Esophagus muscularis mucosa (tissue), 4 donors: ENCODE measurements around the gene ATF6. TPM values are rescaled to one million over a fixed set of nuclear protein-coding genes. Genes with fewer than 3 reads are reported as not detected.

ENCODE experiments used
- DNase-seq: peaks from one replicate; pipeline ENCODE4 v3.0.0-alpha.2; 2017; ENCODE audit errors: extremely low spot score
- H3K27ac ChIP-seq, 4 donors: fragments of 200-600 bp; sonication (generic); replicated peaks in 1 of 4; 1 replicate in 3 of 4; 2 replicates in 1 of 4; pipeline ENCODE4 v1.5.1; 2016 to 2019; ENCODE audit warnings: mild to moderate bottlenecking in 1 of 4
- H3K27me3 ChIP-seq, 4 donors: fragments of 200-600 bp; sonication (generic); one replicate each; pipeline versions ENCODE4 v1.5.1 to v1.6.0; 2016 to 2019
- H3K36me3 ChIP-seq, 4 donors: fragments of 200-600 bp; sonication (generic); one replicate each; pipeline ENCODE4 v1.5.1; 2016 to 2019
- H3K4me1 ChIP-seq, 4 donors: fragments of 200-600 bp; sonication (generic); one replicate each; pipeline ENCODE4 v1.5.1; 2016 to 2019
- H3K4me3 ChIP-seq, 4 donors: fragments of 200-600 bp; sonication (generic); 1 replicate in 2 of 4; 2 replicates in 2 of 4; pipeline ENCODE4 v1.5.1; 2016 to 2019; ENCODE audit warnings: mild to moderate bottlenecking in 4 of 4, moderate library complexity in 1 of 4
- H3K9me3 ChIP-seq, 4 donors: fragments of 200-600 bp; sonication (generic); 1 replicate in 3 of 4; 2 replicates in 1 of 4; pipeline ENCODE4 v1.5.1; 2016 to 2019
- EP300 ChIP-seq: sonication (generic); formaldehyde crosslinking; IDR thresholded peaks from one replicate; pipeline ENCODE4 v1.6.1; 2017; ENCODE audit warnings: antibody characterized with exemption
- POLR2A ChIP-seq: fragments of 450-650 bp; IDR thresholded peaks from one replicate; pipeline ENCODE4 v1.6.1; 2017; ENCODE audit warnings: antibody characterized with exemption, moderate library complexity, mild to moderate bottlenecking, low read depth
- POLR2AphosphoS5 ChIP-seq, 2 donors: sonication (generic); formaldehyde crosslinking; IDR thresholded peaks; one replicate each; pipeline ENCODE4 v1.6.1; 2017; ENCODE audit warnings: antibody characterized with exemption in 2 of 2
- WGBS: methylation state at CpG from one replicate; pipeline ENCODE4 v1.1.5; 2018; 5-methylcytosine and 5-hydroxymethylcytosine counted together
- intact Hi-C: fragments of 100-400 bp; cut with DNase I; formaldehyde crosslinking; loops from one replicate; pipeline ENCODE4 v1.15.1; 2023
- total RNA-seq, 4 donors: library from RNA; depleted of rRNA; stranded (reverse); fragments of >200 nt; gene quantifications; one replicate each; pipeline versions ENCODE4 v1.1.0 to v1.2.1, GENCODE V29; 2016
- TF ChIP-seq, protein P1 (sequence below), 3 experiments: fragments of 200-600 bp in 2 of 3; fragments of 450-650 bp in 1 of 3; sonication (generic) in 2 of 3; IDR thresholded peaks; one replicate each; pipeline ENCODE4 v1.5.1; 2017 to 2019; ENCODE audit warnings: antibody characterized with exemption in 3 of 3, mild to moderate bottlenecking in 2 of 3, moderate library complexity in 1 of 3

The ATF6 gene
- total RNA-seq, 4 donors from 2014 or later: 24.5 to 30.6 (median 27.4) TPM

- DNase-seq: no peak
- intact Hi-C loops: no loop called here
- Histone ChIP-seq H3K9me3 (no peaks in the 10 kb centered on the region), H3K4me1 (peaks cover 0 to 18% (median 12%) of the 10 kb centered on the region in 4 donors), H3K27me3 (no peaks in the 10 kb centered on the region), H3K4me3 (no peak overlapping the region), H3K27ac (no peak overlapping the region), H3K36me3 (peaks cover 0 to 11% (median 9%) of the 10 kb centered on the region in 4 donors)
- TF ChIP-seq POLR2AphosphoS5 (IDR thresholded peaks at IDR 0.05) (no peak), EP300 (no peak), POLR2A (no peak)
- TF ChIP-seq, protein P1, sequence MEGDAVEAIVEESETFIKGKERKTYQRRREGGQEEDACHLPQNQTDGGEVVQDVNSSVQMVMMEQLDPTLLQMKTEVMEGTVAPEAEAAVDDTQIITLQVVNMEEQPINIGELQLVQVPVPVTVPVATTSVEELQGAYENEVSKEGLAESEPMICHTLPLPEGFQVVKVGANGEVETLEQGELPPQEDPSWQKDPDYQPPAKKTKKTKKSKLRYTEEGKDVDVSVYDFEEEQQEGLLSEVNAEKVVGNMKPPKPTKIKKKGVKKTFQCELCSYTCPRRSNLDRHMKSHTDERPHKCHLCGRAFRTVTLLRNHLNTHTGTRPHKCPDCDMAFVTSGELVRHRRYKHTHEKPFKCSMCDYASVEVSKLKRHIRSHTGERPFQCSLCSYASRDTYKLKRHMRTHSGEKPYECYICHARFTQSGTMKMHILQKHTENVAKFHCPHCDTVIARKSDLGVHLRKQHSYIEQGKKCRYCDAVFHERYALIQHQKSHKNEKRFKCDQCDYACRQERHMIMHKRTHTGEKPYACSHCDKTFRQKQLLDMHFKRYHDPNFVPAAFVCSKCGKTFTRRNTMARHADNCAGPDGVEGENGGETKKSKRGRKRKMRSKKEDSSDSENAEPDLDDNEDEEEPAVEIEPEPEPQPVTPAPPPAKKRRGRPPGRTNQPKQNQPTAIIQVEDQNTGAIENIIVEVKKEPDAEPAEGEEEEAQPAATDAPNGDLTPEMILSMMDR (IDR thresholded peaks at IDR 0.05): no peak
- 95% methylated on average over 3 of the region's 3 CpGs for WGBS
Measured at GRCh38 chr1:161908264-161908663, 142.1 kb downstream of the ATF6 start.

DNA sequence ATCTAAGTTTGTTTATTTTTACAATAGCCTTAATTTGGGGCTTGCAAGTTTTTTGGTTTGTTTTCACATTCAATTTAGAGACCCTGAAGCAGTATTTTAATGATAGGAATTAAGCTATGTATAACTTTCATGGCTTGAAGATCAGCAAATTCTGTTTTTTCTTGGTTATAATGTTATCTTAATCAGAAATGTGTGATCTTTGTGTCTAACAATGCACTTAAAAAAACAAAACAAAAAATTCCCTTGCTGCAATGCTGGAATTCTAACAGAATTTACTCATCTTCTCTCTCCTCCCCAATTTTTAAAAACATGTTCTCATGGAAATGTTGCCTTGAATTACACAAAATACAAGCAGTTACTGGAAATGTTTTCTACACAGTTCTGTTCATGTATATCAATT lies 144.5 kb downstream of the ATF6 start:
- Histone ChIP-seq H3K27me3 (no peaks in the 10 kb centered on the region), H3K4me3 (no peak overlapping the region), H3K27ac (no peak overlapping the region), H3K36me3 (peaks cover 12 to 32% (median 24%) of the 10 kb centered on the region in 4 donors), H3K4me1 (peaks cover 0 to 15% (median 5%) of the 10 kb centered on the region in 4 donors), H3K9me3 (no peaks in the 10 kb centered on the region)
- intact Hi-C loops: no loop called here
- no peak for DNase-seq
- no peak for TF ChIP-seq EP300
- TF ChIP-seq, protein P1 (IDR thresholded peaks at IDR 0.05): no peak
- no peak for TF ChIP-seq POLR2AphosphoS5 (IDR thresholded peaks at IDR 0.05)
- no peak for TF ChIP-seq POLR2A

DNA sequence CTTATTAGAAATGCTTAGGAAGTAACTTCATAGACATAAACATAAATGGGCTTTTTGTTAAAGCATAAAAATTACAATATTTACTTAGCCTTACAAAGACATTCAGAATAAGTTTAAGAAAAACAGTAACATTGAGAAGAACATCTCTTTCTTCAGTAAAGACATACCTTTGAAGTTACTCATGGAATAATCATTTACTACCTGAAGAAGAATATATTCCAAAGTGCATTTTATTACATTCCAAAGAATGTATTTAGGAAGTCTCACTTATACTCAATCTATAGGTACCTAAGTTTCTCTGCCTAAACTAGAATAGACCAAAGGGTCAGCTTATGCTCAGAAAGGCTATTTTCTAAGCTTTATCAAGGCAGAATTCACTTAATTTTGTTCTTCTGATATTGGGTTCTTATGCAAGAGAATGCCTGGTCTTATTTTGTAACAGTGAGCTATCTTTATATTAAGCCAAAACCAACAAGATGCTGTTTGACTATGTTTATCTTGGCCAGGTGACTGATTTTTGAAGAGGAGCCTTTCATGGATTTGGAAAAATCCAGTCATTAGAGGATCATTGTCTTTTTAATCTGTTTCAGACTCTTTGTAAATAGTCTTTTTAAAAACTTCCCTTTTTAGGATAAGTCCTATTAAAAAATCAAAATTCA lies 147.5 kb downstream of the ATF6 start:
- H3K4me1 ChIP-seq: peaks cover 0 to 11% (median 5%) of the 10 kb centered on the region in 4 donors
- H3K4me3 ChIP-seq: no peak overlapping the region
- H3K27ac ChIP-seq: no peak overlapping the region
- DNase-seq: no peak
- H3K27me3 ChIP-seq: no peaks in the 10 kb centered on the region
- no peaks in the 10 kb centered on the region for H3K9me3 ChIP-seq
- TF ChIP-seq, protein P1 (IDR thresholded peaks at IDR 0.05): no peak
- TF ChIP-seq EP300 (no peak), POLR2A (no peak), POLR2AphosphoS5 (IDR thresholded peaks at IDR 0.05) (no peak)
- intact Hi-C loops: no loop called here
- H3K36me3 ChIP-seq: peaks cover 12 to 43% (median 27%) of the 10 kb centered on the region in 4 donors

GRCh38 chr1:161914595-161914994 lies 148.5 kb downstream of the ATF6 start:
- WGBS: 97% methylated on average over 1 of the region's 1 CpG
- H3K4me1 ChIP-seq: peaks cover 0 to 11% (median 5%) of the 10 kb centered on the region in 4 donors
- no peak for DNase-seq
- no peaks in the 10 kb centered on the region for H3K9me3 ChIP-seq
- no peak overlapping the region for H3K4me3 ChIP-seq
- no peak overlapping the region for H3K27ac ChIP-seq
- TF ChIP-seq POLR2AphosphoS5 (IDR thresholded peaks at IDR 0.05): no peak
- TF ChIP-seq POLR2A: no peak
- TF ChIP-seq EP300: no peak
- TF ChIP-seq, protein P1 (IDR thresholded peaks at IDR 0.05): no peak
- no peaks in the 10 kb centered on the region for H3K27me3 ChIP-seq
- intact Hi-C loops: no loop called here
- H3K36me3 ChIP-seq: peaks cover 12 to 43% (median 27%) of the 10 kb centered on the region in 4 donors
